Muscle layer of duodenum (tissue), 2 donors: ENCODE measurements around the gene RPS2.
A peak's percentile ranks its signal among the peaks of the same experiment; 100 is the strongest.

Experiments used
- H3K27ac ChIP-seq: one replicate; pipeline ENCODE4 v1.7.0; 2013; ENCODE audit warnings: mild to moderate bottlenecking, low read length
- H3K27me3 ChIP-seq: one replicate; pipeline ENCODE4 v1.7.0; 2013; ENCODE audit warnings: low read depth, mild to moderate bottlenecking, control low read depth, low read length
- H3K36me3 ChIP-seq, 2 donors: one replicate each; pipeline ENCODE4 v1.7.0; 2013; ENCODE audit warnings: low read length in 2 of 2, control low read depth in 1 of 2, mild to moderate bottlenecking in 1 of 2; ENCODE audit not compliant: insufficient read depth in 2 of 2, control insufficient read depth in 1 of 2
- H3K4me1 ChIP-seq, 2 donors: one replicate each; pipeline ENCODE4 v1.7.0; 2013; ENCODE audit warnings: low read length in 2 of 2, mild to moderate bottlenecking in 2 of 2, control low read depth in 1 of 2, moderate library complexity in 1 of 2; ENCODE audit not compliant: insufficient read depth in 2 of 2, control insufficient read depth in 1 of 2
- H3K4me3 ChIP-seq, 2 donors: one replicate each; pipeline ENCODE4 v1.7.0; 2013; ENCODE audit warnings: low read length in 2 of 2, low read depth in 1 of 2, mild to moderate bottlenecking in 1 of 2
- H3K9me3 ChIP-seq, 2 donors: one replicate each; pipeline ENCODE4 v1.7.0; 2013; ENCODE audit warnings: low read length in 2 of 2, control low read depth in 1 of 2, mild to moderate bottlenecking in 1 of 2; ENCODE audit not compliant: control insufficient read depth in 1 of 2
- donor health status: healthy.

The RPS2 gene

DNA sequence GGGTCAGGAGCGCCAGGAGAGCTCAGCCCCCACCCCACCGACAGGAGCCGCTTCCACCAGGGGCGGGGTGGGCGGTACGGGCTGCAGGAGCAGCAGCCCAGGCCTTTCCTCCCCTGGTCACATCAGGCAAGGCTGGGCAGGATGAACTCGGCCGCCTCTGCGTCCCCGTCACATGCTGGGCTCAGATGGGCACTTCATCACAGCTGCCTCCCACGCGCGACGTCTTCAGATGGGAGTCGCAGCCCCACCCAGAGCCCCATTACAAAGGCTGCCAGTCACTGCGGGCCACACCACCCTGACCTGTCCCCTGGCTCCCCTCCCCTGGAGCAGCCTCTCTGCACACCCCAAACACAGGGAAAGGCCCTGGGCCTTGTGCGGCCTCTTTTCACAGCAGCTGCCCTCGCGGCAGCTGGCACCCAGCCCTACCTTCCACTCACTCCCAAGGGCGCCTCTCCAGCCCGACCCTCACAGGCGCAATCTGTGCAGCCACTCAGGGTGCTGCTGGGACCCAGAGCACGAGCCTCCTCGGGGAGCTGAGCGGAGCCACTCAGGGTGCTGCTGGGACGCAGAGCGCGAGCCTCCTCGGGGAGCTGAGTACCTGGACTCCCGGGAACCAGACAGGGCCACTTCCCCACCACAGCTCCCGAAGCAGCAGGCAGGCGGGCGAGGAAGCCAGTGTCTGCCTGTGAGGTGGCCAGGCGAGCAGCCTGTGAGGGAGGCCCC, 40.3 kb upstream of the RPS2 start:
- Histone ChIP-seq H3K27me3 (no peaks in the 10 kb centered on the region), H3K4me3 (no peak overlapping the region), H3K36me3 (peaks cover 19 to 35% of the 10 kb centered on the region in 2 donors), H3K9me3 (no peaks in the 10 kb centered on the region), H3K27ac (no peak overlapping the region), H3K4me1 (peaks cover 21 to 61% of the 10 kb centered on the region in 2 donors)

DNA sequence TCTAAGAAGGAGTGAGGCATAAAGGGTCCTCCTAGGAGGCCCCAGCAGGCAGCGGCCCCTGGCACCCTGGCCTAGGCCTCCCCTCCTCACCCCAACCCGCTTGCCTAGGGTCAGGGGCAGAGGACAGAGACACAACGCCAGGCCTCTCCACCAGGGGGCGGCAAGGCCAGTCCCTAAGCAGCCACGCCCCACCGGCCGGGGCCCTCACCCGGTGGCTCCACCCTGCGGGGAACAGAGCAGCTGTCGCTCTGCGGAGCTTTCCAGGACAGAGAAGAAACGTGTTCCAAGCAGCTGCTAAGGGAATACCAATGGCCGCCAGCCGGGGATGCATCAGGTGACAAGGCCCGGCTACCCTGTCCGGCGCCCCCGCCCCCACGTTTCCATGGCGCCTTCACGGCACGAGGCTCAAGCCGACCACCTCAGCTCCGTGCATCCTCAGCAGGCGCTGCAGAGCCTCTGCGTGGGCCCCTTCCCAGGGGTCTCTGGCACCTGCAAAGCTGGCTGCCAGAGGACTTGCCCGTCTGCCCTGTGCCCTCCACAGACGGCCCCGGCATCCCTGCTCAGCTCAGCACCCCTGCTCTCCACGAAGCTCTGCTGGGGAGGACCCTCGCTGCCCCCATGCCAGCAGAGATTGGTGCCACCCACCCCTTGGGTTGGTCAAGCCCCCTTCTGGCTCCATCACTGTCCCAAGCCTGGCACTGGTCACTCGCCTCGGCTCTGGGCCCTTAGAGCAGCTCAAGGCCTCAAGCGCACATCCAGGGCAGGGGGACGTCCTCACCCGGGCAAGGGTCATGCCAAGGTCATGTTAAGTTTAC, 39.4 kb upstream of the RPS2 start:
- Histone ChIP-seq H3K4me1 (peaks cover 21 to 59% of the 10 kb centered on the region in 2 donors), H3K9me3 (no peaks in the 10 kb centered on the region), H3K4me3 (peak overlapping the region in 1 of 2 donors; percentile 7), H3K27ac (no peak overlapping the region), H3K27me3 (no peaks in the 10 kb centered on the region), H3K36me3 (peaks cover 23 to 44% of the 10 kb centered on the region in 2 donors)

DNA sequence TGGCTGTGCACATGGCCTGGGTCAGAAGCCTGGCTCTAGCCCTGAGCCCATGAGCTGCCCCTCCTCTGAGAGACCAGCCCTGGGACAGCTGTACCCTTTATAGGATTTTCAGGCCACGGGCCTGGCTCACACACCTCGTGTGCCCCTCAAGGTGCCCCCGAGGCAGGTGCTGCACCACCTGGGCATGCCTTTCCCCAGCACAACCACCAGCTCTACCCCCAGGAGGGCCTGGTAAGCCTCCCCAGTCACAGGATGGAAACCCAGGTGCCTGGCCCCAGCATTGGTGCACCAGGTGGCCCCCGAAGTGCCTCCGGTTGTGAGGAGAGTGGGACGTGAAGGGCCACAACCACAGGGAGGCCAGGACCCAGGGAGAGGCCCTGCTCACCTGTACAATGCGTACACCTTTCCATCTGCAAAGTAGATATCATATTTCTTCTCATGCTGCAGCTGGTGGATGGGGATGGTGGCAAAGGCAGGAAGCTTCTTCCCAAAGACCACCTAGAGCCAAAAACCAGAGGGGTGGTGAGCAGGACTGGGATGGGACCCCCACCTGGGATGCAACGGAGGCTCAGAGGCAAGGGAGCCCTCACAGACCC, 38.7 kb upstream of the RPS2 start:
- Histone ChIP-seq H3K4me3 (no peak overlapping the region), H3K27ac (no peak overlapping the region), H3K27me3 (no peaks in the 10 kb centered on the region), H3K9me3 (no peaks in the 10 kb centered on the region), H3K36me3 (peaks cover 23 to 49% of the 10 kb centered on the region in 2 donors), H3K4me1 (peaks cover 17 to 52% of the 10 kb centered on the region in 2 donors)

DNA sequence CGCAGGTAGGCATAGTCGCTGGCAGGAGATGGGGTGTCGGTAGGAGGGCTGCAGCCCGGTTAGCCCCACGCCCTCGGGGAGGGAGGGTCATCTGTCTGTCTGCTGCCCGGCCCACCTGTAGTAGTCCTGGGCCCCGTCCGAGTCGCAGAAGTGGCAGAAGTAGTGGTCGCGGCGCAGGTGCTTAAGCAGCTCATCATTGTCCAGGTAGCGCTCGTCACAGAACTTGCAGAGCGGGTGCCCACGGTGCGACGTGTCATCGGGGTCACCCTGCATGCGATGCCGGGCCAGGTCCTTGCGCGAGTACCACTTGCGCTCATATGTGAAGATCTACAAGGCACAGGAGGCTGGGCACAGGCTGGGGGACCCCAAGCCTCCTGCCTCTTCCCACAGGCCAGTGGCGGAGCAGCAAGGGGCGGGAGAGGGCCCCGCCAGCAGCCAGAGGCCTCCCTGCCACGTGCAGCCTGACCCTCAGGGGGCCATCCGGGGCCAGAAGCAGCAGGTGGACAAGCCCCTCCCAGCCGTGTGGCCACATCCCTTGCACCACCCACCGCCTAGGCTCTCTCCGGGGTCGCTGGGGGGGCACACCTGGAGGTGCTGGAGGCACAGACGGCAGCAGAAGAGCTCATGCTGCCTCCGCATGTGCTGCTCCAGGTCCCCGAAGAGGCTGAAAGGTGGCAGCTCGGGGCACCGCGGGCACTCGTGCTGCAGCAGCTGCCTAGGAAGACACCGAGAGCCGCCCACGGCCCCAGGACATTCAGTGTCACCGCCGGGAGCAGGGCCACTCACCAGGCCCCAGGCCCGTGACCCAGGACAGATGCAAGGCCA, 38.0 kb upstream of the RPS2 start:
- Histone ChIP-seq H3K27me3 (no peaks in the 10 kb centered on the region), H3K36me3 (peaks cover 23 to 54% of the 10 kb centered on the region in 2 donors), H3K4me3 (no peak overlapping the region), H3K4me1 (peaks cover 10 to 49% of the 10 kb centered on the region in 2 donors), H3K9me3 (no peaks in the 10 kb centered on the region), H3K27ac (no peak overlapping the region)

DNA sequence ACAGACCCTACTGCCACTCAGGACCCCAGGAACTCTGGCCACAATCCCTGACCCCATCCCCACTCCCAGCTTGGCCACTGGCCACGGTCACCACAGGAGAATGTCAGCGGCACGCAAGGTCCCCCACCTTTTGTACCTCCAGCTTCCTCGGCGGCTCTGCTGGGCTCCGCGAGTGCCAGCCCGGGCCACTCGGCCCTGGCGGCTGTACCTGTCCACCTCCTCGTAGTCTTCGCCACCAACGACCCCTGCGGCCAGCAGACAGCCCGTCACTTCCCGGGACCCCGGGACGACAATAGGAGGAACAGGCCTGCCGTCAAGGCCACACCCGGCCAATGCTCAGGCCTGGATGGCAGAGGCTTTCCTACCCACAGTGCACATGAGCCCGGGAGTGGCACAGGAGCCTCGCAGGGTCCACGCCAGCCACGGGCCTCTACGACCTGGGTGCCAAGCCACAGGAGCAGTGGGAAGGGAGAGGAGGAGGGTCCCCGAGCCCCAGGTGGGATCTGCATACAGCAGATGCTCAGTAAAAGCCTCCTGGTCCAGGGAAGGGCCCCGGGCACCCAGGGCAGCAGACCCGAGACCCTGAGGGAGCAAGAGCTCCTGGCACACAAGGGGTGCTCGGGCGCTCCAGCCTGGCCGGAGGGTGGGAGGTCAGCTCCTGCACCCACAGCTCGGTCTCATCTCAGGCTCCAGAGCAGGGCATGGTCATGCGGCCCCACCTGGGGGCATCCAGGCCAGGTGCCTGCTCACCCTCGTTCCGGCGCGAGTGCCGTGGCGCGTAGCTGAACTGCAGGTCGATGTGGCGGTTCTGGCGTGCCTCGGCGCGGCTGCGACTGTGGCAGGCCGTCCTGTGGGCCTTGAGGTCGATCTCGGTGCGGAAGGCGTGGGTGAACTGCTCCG, 37.1 kb upstream of the RPS2 start:
- Histone ChIP-seq H3K9me3 (no peaks in the 10 kb centered on the region), H3K27ac (no peak overlapping the region), H3K4me1 (peaks cover 6 to 45% of the 10 kb centered on the region in 2 donors), H3K27me3 (no peaks in the 10 kb centered on the region), H3K4me3 (no peak overlapping the region), H3K36me3 (peaks cover 23 to 61% of the 10 kb centered on the region in 2 donors)

DNA sequence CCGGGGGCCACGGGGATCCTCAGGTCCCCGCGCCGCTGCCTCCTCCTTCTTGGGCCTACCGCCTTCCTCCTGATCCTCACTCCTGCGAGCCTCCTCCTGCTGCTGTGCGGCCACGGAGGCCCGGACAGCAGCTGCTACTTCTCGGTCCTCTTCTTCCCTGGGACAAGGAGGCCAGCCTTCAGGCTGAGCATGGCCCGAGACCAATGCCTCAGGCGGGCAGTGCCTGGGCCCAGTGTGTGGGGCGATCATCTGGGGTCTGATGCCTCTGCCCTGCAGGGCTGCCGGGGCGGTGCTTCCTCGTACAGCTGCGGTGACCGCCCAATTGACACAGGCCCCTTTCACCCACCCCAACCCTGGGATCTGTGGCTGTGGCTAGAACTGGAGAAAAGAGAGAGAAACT, 36.4 kb upstream of the RPS2 start:
- no peak overlapping the region for H3K4me3 ChIP-seq
- H3K27me3 ChIP-seq, result no peaks in the 10 kb centered on the region
- H3K27ac ChIP-seq, result no peak overlapping the region
- H3K36me3 ChIP-seq, result peaks cover 23 to 63% of the 10 kb centered on the region in 2 donors
- H3K9me3 ChIP-seq, result no peaks in the 10 kb centered on the region
- peaks cover 6 to 39% of the 10 kb centered on the region in 2 donors for H3K4me1 ChIP-seq

DNA sequence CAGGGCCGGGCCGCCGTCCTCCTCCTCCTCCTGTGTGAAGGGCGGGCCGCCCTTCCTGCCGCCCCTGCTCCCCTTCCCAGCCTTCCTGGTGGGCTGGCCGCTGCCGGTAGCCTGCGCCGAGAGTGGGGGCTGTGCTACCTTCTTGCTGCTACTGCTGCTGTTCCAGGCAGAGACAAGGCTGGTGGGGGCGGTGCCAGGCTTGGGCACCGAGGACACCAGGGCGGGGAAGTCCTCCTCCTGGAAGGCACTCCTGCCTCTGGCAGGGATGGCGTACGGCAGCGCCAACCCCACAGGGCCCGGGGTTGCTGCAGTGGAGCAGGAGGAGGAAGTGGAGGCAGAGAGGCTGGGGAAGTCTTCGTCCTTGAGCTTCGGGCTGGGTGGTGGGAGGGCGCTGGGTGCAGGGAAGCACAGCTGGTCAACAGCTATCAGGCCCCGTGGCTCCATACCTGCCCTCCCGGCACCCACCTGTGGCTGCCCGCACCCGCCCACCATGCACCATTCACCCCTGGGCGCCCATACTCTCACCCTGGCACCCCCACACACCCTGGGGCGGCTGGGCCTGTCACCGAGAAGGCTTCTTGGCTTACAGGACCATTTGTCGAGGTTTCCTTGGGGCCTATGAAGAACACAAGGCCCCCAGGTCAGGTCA, 35.4 kb upstream of the RPS2 start:
- Histone ChIP-seq H3K36me3 (peaks cover 23 to 63% of the 10 kb centered on the region in 2 donors), H3K4me3 (no peak overlapping the region), H3K9me3 (no peaks in the 10 kb centered on the region), H3K27ac (no peak overlapping the region), H3K27me3 (no peaks in the 10 kb centered on the region), H3K4me1 (peaks cover 6 to 28% of the 10 kb centered on the region in 2 donors)

DNA sequence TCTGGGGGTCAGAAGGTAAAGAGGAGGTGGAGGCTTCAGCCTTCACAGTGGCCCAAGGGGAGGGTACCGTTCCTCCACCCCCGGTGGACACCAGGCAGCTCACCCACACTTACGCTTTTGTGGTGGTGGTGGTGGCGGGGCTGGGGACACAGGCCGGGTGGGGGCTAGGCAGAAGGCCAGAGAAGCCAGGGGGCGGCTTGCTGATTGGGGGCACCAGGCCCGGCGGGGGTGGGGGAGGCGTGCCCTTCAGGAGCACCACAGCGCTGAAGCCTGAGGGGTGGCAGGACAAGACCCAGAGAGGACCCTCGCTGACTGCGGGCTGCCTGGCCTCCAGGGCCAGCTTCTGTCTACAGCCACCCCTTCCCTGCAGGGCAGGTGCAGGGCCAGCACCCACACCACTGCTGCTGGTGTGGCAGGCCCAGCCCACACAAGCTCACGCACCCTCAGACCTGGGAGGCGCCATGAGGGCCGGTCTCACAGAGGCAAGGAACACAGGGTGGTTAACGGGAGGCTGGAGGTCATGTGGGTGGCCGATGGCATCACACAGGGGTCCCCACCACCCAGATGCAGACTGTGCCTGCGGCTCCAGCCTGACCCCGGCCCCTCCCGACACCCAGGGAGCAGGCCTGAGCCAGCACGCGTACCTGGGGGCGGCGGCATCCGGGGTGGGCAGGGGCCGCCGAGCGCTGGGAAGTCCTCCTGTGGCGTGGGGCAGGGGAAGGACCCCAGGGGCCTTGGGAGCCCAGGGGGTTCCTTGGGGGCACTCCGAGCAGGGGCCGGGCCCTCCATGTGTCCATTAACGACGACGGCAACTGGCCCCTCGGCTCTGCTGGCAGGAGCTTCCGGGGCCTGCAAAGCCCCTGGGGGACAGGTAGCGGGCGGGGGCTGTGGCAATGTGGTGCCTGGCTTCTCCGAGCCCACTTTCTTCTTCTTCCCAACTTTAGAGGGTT, 34.5 kb upstream of the RPS2 start:
- no peak overlapping the region for H3K4me3 ChIP-seq
- H3K9me3 ChIP-seq, result no peaks in the 10 kb centered on the region
- no peaks in the 10 kb centered on the region for H3K27me3 ChIP-seq
- H3K27ac ChIP-seq, result no peak overlapping the region
- peaks cover 3 to 20% of the 10 kb centered on the region in 2 donors for H3K4me1 ChIP-seq
- H3K36me3 ChIP-seq, result peaks cover 23 to 63% of the 10 kb centered on the region in 2 donors

DNA sequence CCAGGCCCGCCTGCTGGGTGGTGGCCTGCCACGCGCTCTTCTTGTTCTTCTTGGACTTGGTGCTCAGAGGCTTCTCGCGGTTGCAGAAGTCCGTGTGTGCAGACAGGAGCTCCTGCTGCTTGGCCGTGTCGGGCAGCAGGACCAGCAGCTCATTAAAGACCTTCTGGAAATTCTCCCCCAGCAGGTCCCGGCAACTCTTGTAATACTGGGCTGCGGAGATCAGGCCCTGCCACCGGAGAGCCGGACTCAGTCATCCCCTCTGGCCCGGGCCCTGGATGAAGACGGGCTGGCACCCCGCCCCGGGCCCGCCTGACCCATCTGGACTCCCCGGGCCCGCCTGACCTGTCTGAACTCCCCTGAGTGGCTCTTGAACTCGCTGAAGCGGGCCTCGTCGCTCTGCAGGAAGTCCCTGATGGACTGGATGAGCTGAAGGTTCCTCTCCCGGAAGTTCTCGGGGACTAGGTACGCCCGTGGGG, 33.8 kb upstream of the RPS2 start:
- Histone ChIP-seq H3K27ac (no peak overlapping the region), H3K4me3 (no peak overlapping the region), H3K9me3 (no peaks in the 10 kb centered on the region), H3K27me3 (no peaks in the 10 kb centered on the region), H3K4me1 (peaks cover 0 to 12% of the 10 kb centered on the region in 2 donors), H3K36me3 (peaks cover 23 to 62% of the 10 kb centered on the region in 2 donors)
